Rectal smooth muscle tissue (tissue), 1 donor: Measurements from ENCODE around the gene EFCAB9.
A peak's percentile ranks its signal among the peaks of the same experiment; 100 is the strongest.
"Not testable (repeated sequence)": the region's sequence is repeated elsewhere in the genome, so short reads cannot be mapped to it uniquely, and the experiment has no call there.

Experiments used
- H3K27ac ChIP-seq: one replicate; pipeline ENCODE4 v1.7.0; 2013; ENCODE audit warnings: low read depth, low read length, inconsistent platforms
- H3K27me3 ChIP-seq: one replicate; pipeline ENCODE4 v1.7.0; 2013; ENCODE audit warnings: low read length; ENCODE audit not compliant: control insufficient read depth, insufficient read depth
- H3K36me3 ChIP-seq: one replicate; pipeline ENCODE4 v1.7.0; 2013; ENCODE audit warnings: low read length; ENCODE audit not compliant: control insufficient read depth, insufficient read depth
- H3K4me1 ChIP-seq: one replicate; pipeline ENCODE4 v1.7.0; 2013; ENCODE audit warnings: low read length; ENCODE audit not compliant: control insufficient read depth, insufficient read depth
- H3K4me3 ChIP-seq: one replicate; pipeline ENCODE4 v1.7.0; 2013; ENCODE audit warnings: low read length
- H3K9ac ChIP-seq: one replicate; pipeline ENCODE4 v1.7.0; 2013; ENCODE audit warnings: low read length

EFCAB9 gene

DNA sequence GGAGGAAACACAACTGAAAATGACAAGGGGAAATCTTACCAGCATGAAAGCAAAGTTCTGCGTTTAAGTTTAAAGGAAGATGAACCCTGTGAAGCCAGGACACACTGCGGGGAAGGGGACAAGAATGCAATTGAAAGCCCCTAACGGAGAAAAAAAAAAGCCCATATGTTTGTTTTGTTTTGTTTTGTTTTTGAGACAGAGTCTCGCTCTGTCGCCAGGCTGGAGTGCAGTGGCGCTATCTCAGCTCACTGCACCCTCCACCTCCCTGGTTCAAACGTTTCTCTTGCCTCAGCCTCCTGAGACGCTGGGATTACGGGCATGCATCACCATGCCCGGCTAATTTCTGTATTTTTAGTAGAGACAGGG lies 8.9 kb upstream of the EFCAB9 start:
- no peak overlapping the region for H3K9ac ChIP-seq
- H3K27me3 ChIP-seq, result no peaks in the 10 kb centered on the region
- peaks cover 3% of the 10 kb centered on the region for H3K4me1 ChIP-seq
- no peaks in the 10 kb centered on the region for H3K36me3 ChIP-seq
- H3K4me3 ChIP-seq, result peak overlapping the region; percentile 7
- no peak overlapping the region for H3K27ac ChIP-seq

DNA sequence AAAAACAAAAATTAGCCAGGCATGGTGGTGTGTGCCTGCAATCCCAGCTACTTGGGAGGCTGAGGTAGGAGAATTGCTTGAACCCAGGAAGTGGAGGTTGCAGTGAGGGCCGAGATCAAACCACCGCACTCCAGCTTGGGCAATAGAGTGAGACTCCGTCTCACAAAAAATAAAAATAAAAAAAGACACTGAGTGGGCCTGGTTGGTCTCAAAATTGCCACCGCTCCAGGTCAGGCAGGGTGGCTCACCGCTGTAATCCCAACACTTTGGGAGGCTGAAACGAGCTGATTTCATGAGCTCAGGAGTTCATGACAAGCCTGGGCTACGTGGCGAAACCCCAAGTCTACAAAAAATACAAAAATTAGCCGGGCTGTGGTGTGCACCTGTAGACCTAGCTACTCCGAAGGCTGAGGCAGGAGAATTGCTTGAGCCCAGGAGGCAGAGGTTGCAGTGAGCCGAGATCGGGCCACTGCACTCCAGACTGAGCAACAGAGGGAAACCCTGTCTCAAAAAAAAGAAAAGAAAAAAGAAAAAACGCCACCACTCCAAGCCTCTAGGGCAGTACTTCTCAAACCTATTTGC lies 7.8 kb upstream of the EFCAB9 start:
- peaks cover 3% of the 10 kb centered on the region for H3K4me1 ChIP-seq
- H3K4me3 ChIP-seq, result peak overlapping the region; percentile 81
- H3K9ac ChIP-seq, result no peak overlapping the region
- no peak overlapping the region for H3K27ac ChIP-seq
- H3K36me3 ChIP-seq, result no peaks in the 10 kb centered on the region
- no peaks in the 10 kb centered on the region for H3K27me3 ChIP-seq

DNA sequence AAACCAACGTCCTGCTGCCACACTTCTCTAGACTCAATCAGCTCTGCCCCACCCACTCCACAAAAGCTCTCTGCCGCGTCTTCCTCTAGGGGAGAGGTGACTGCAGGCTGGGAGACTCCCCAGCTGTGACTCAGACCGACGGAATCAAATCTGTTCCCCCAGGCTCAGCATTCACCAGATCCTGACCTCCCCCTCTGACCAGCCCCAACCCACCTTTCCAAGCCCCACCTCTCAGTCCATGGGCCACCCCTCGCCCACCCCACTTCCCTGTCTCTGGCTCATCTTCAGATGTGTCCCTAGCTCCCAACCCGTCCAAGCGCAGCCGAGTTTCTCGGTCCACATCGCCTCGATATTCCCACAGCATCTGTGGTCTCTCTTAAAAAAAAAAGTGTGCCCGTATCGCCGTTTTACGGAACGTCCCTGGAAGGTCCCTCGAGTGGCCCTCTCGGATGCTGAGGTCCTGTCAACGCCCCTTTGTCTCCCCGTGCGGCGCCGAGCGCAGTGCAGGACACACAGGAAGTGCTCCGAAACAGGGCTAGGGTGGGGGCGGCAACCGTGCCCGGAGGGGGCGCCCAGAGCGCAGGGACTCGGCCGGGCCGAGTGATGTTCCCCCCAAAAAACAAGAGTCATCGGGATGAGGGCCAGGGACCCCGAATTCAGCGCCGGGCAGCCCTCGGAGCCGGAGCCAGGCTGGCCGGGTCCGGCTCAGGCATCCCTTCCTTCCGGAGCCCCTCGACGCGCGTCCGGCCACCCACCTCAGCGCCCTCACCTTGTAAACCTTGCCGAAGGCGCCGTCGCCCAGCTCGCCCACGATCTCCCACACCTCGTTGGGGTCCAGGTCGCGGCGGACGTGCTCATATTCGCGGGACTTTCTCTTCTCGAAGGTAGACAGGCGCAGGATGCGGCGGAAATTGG lies 6.6 kb upstream of the EFCAB9 start:
- peaks cover 3% of the 10 kb centered on the region for H3K4me1 ChIP-seq
- H3K27ac ChIP-seq, result peak overlapping the region; percentile 83

DNA sequence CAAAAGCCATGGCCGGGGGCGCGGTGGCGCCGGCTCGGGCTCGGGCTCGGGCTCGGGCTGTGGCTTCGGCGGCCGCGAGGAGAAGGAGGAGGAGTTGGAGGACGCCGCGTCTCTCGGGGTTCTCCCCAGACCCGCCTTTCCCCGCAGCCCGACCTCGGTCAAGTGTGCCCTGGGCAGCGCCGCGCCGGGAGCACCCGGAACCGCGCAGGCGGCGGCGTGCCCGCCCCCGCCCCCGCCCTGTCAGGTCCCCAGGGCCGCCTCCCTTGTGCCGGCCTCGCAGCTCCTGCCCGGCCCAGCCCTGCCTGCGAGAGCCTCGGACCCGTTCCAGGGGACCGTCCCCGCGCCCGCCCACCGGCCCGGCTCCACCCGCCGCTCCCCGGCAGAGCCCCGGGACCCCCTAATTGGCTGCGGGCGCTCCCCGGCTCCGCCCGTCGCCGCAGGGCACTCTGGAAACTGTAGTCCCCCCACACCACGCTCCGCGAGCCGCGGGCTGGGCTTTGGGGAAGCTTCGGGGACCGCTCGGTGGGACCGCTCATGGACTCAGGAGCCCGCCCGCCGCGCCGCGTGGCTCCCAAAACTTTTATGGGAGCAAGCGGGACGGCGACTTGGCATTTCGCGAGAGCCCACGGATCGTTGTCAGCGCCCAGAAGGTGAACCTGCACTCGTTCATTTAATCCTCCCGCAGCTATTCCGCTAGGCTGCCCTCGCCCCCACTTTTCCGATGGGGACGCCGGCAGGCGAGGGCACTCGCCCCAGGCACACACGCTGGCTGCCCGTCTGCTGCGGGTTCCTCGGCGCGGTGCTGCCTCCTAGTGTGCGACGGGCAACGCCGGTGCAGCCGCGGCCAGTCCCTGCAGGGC lies 5.7 kb upstream of the EFCAB9 start, which contains the start of gene STK10:
TSS of gene STK10 (minus strand) at position 192 of the 860 bp plus-strand sequence. CDS start at position 10, 182 bp downstream.
- Histone ChIP-seq H3K27me3 (no peaks in the 10 kb centered on the region), H3K9ac (peak within 1 kb of the TSS; percentile 69), H3K4me1 (peaks cover 3% of the 10 kb centered on the region), H3K36me3 (no peaks in the 10 kb centered on the region), H3K27ac (peak within 1 kb of the TSS; percentile 83), H3K4me3 (peak within 1 kb of the TSS; percentile 81)

More for the DNA sequence above, 6.6 kb upstream of the EFCAB9 start:
- H3K4me3 ChIP-seq, result peak overlapping the region; percentile 81
- H3K36me3 ChIP-seq, result no peaks in the 10 kb centered on the region
- no peaks in the 10 kb centered on the region for H3K27me3 ChIP-seq
- peak overlapping the region; percentile 69 for H3K9ac ChIP-seq

DNA sequence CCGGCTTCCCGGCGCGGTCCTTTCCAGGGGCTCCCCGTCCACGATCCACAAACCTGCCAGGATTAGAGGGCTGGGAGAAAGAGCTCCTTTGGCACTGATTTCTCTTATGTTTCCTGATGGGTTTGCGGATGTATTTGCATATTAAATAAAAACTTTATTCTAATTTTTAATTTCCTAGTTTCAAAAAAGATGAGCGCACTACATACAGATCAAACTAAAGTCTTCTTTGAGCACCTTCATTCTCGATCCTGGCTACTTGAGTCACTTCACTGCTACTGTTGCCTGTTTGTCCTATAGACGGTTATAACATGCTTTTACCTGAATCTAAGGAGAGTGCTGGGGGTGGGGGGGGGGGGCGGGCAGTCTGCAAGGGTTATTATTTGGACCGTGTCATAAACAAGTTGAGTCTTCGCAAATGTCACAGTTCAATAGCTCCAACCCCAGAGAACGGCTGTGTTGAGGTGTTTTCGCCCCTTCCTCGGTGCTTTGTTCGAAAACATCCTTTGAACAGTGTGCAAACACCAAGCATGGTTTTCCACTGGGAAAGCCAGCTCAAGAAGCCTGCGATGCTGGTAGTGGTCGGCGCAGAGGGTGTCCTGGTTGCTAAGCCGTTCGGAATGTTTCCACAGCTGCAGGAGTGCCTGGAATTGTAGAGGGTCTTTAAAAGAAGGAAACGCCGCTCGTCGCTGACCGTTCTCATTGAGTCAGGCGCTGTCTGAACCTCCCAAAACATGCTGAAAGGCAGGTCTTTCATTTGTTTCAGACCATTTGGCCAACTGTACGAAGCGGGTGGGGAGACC lies 4.9 kb upstream of the EFCAB9 start:
- Histone ChIP-seq H3K4me1 (peaks cover 3% of the 10 kb centered on the region), H3K36me3 (no peaks in the 10 kb centered on the region), H3K27me3 (no peaks in the 10 kb centered on the region), H3K27ac (no peak overlapping the region), H3K4me3 (peak overlapping the region; percentile 81), H3K9ac (no peak overlapping the region)

DNA sequence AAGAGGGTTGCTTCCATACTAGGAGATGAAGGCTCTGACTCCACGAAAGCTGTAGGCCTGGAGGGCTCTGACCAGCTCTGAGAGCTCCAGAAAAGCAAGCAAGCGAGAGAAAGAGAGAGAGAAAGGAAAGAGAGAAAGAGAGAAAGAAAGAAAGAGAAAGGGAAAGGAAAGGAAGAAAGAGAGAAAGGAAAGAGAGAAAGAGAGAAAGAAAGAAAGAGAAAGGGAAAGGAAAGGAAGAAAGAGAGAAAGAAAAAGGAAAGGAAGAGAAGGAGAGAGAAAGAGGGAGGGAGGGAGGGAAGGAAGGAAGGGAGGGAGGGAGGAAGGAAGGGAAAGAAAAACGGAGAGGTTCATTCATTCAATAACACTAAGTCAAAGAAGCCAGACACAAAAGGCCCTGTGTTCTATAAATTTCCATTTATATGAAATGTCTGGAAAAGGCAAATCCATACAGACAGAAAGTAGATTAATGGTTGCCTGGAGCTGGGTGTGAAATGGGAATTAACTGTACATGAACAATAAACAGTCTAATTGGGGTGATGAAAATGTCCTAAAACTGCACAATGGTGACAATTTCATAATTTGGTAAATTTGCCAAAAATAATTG lies 4.2 kb upstream of the EFCAB9 start:
- Histone ChIP-seq H3K9ac (no peak overlapping the region), H3K27ac (no peak overlapping the region), H3K27me3 (no peaks in the 10 kb centered on the region), H3K4me3 (no peak overlapping the region), H3K4me1 (peaks cover 3% of the 10 kb centered on the region), H3K36me3 (no peaks in the 10 kb centered on the region)

DNA sequence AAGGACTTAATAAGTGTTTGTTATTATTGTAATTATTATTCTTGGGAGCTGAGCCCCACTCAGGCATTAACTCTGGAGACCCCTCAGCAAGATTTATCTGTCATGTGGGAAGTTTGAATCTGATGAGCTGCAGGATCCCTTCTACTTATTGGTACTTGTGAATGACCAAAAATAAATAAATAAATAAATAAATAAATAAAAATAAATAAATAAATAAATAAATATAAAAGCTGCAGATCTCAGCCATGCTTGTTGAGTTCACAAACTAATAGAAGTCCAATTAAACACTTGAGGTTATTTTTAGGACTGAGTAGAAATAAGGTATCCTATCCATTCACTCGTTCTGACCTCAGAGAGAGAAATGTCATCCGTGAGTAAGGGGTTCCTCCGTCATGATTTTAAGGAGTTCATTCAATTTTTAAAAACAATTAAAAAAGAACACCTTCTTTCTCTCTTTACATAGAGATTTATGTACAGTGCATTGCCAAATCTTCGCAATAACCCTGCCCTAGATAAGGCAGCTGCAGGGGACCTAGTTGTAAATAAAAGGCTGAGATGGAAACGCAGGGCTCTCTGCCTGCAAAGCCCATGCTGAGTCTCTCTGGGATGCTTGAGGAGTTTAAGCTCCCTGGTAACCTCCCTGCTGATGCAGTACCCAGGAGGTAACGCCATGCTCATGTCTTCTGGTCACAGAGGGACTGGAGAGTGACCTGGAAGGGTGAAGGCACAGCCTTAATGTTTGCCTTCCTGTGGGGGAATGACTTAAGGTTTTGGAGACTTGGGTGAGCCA lies 1.2 kb downstream of the EFCAB9 start:
- no peaks in the 10 kb centered on the region for H3K36me3 ChIP-seq
- no peaks in the 10 kb centered on the region for H3K27me3 ChIP-seq
- no peaks in the 10 kb centered on the region for H3K4me1 ChIP-seq
- no peak overlapping the region for H3K27ac ChIP-seq
- no peak overlapping the region for H3K4me3 ChIP-seq
- no peak overlapping the region for H3K9ac ChIP-seq

DNA sequence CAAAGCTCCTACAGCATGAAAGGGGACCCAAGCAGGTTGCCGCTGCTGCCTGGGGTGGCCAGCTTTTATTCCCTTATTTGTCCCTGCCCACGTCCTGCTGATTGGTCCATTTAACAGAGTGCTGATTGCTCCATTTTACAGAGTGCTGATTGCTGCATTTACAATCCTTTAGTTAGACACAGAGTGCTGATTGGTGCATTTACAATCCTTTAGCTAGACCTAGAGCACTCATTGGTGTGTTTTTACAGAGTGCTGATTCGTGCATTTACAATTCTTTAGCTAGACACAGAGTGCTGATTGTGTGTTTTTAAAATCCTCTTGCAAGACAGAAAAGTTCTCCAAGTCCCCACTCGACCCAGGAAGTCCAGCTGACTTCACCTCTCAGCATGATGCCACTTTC lies 3.8 kb downstream of the EFCAB9 start:
- not testable (repeated sequence) for H3K36me3 ChIP-seq, H3K4me3 ChIP-seq, H3K9ac ChIP-seq, H3K27me3 ChIP-seq, H3K27ac ChIP-seq, H3K4me1 ChIP-seq

DNA sequence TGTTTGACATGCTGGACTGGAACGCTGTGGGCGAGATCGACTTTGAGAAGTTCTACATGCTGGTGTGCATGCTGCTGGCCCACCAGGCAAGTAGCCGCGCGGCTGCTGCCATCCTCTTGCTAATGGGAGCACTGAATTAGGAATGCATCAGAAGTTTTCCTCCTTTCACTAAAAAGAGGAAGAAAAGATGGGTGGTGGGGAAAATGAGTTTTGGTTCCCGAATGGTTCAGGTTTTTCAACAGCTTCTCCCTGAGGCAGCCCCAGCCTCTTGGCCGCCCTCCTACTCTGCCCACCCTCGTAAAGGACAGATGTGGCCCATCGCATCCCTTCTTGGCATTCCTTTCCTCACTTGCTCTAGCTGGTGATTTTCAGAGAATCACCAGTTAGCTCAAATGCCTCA lies 5.5 kb downstream of the EFCAB9 start:
- Histone ChIP-seq H3K27ac (no peak overlapping the region), H3K36me3 (no peaks in the 10 kb centered on the region), H3K4me3 (no peak overlapping the region), H3K27me3 (no peaks in the 10 kb centered on the region), H3K4me1 (no peaks in the 10 kb centered on the region), H3K9ac (no peak overlapping the region)

DNA sequence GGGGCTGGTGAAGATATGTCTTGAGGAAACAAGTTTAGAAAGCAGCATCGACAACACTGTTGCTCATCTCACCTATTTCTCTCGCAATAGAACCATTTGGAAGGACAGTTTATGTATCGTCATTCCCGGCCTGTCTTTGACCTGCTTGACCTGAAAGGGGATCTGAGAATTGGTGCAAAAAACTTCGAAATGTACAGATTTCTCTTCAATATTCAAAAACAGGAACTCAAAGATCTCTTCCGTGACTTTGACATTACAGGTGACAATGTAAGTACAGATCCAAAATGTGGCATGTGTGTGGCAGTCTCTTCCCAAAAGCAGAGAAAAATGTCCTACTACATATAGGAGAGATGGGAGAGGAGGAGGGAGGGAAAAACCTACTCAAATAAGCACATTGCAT lies 6.5 kb downstream of the EFCAB9 start:
- H3K36me3 ChIP-seq, result no peaks in the 10 kb centered on the region
- no peaks in the 10 kb centered on the region for H3K27me3 ChIP-seq
- H3K9ac ChIP-seq, result no peak overlapping the region
- no peak overlapping the region for H3K4me3 ChIP-seq
- no peak overlapping the region for H3K27ac ChIP-seq
- no peaks in the 10 kb centered on the region for H3K4me1 ChIP-seq

DNA sequence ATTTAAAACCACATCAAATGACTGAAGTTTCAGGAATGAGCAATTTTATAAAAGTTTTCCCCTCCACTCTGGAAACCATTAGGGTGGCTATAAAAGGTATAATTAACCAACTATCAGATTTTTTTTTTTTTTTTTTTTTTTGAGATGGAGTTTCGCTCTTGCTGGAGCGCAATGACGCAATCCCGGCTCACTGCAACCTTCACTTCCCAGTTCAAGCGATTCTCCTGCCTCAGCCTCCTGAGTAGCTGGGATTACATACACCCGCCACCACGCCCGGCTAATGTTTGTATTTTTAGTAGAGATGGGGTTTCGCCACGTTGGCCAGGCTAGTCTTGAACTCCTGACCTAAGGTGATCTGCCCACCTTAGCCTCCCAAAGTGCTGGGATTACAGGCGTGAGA lies 12.0 kb downstream of the EFCAB9 start:
- not testable (repeated sequence) for H3K9ac ChIP-seq, H3K27ac ChIP-seq

More for the DNA sequence above, 12.0 kb downstream of the EFCAB9 start:
- H3K36me3 ChIP-seq, H3K27me3 ChIP-seq, H3K4me3 ChIP-seq, H3K4me1 ChIP-seq: not testable (repeated sequence)
